Activated T-helper 1 cell treated with Interleukin-2 at 50 U/mL for 16 hours (primary cell): Measurements from ENCODE around the gene MRPS16.
"Not testable (repeated sequence)": the region's sequence is repeated elsewhere in the genome, so short reads cannot be mapped to it uniquely, and the experiment has no call there.

Source experiments
- DNase-seq: peaks from one replicate; pipeline ENCODE4 v3.0.0-alpha.2; 2020; ENCODE audit warnings: low read depth

Gene MRPS16

GRCh38 chr10:73252445-73253224 is at the start of gene MRPS16:
TSS of gene MRPS16 (minus strand) at chr10:73252644. CDS start at chr10:73252482, 162 bp downstream.
- peak; percentile 87 for DNase-seq

- DNase-seq = no peak
Observed at GRCh38 chr10:73296946-73297345, 44.5 kb upstream of the MRPS16 start.

- no peak for DNase-seq
Observed at GRCh38 chr10:73293461-73293860, 41.0 kb upstream of the MRPS16 start.

GRCh38 chr10:73289958-73290357 is 37.5 kb upstream of the MRPS16 start:
- no peak for DNase-seq

GRCh38 chr10:73287441-73287840 is 35.0 kb upstream of the MRPS16 start:
- no peak for DNase-seq

- DNase-seq = no peak
Observed at GRCh38 chr10:73281097-73281496, 28.7 kb upstream of the MRPS16 start.

GRCh38 chr10:73264423-73264822 is 12.0 kb upstream of the MRPS16 start:
- DNase-seq = no peak

- DNase-seq = no peak
Observed at GRCh38 chr10:73263693-73264347, 11.4 kb upstream of the MRPS16 start.

GRCh38 chr10:73262880-73263555 is 10.6 kb upstream of the MRPS16 start:
- DNase-seq = no peak

- DNase-seq = no peak
Observed at GRCh38 chr10:73262105-73262730, 9.8 kb upstream of the MRPS16 start.

GRCh38 chr10:73261362-73261995 is 9.0 kb upstream of the MRPS16 start:
- no peak for DNase-seq

- DNase-seq = not testable (repeated sequence)
Observed at GRCh38 chr10:73258612-73259011, 6.2 kb upstream of the MRPS16 start.

- DNase-seq = no peak
Observed at GRCh38 chr10:73253225-73253555, 746 bp upstream of the MRPS16 start.

- no peak for DNase-seq
Observed at GRCh38 chr10:73251683-73252444, 580 bp downstream of the MRPS16 start.

- DNase-seq = no peak
Observed at GRCh38 chr10:73248259-73248724, 4.2 kb downstream of the MRPS16 start.

- DNase-seq = no peak
Observed at GRCh38 chr10:73247509-73248258, 4.8 kb downstream of the MRPS16 start.

GRCh38 chr10:73246646-73247508 is 5.6 kb downstream of the MRPS16 start, which contains the start of gene DNAJC9:
TSS of gene DNAJC9 (minus strand) at chr10:73247255. CDS start at chr10:73247189, 66 bp downstream.
- peak; percentile 94 for DNase-seq

- no peak for DNase-seq
Observed at GRCh38 chr10:73246322-73246645, 6.2 kb downstream of the MRPS16 start.

- no peak for DNase-seq
Observed at GRCh38 chr10:73244866-73245477, 7.5 kb downstream of the MRPS16 start.
